GM21619 (cell line): Measurements from ENCODE around the gene MRPS34.

Source experiments
- ATAC-seq: cut with Tn5 transposase; IDR thresholded peaks from one replicate; pipeline ENCODE4 v1.9.1; 2021; ENCODE audit not compliant: unreplicated experiment

Gene MRPS34

DNA sequence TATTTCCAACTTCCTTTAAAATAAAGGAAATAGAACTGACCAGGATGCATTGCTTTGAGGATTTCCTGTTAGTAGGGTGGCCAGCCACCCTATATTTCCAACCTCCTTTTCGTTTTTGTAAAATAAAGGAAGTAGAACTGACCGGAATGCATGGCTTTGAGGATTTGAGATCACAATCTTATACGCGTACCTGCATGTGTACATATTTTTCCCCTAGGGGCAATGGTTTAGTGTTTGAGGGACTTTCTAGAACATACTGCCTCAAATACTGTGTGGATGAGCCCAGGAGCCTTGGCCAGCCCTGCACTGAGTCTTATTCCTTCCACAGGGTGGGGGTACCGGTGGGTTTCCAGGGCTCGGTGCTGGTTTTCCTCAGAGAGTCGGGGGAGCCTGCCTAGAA is 41.3 kb downstream of the MRPS34 start:
- no peak for ATAC-seq

DNA sequence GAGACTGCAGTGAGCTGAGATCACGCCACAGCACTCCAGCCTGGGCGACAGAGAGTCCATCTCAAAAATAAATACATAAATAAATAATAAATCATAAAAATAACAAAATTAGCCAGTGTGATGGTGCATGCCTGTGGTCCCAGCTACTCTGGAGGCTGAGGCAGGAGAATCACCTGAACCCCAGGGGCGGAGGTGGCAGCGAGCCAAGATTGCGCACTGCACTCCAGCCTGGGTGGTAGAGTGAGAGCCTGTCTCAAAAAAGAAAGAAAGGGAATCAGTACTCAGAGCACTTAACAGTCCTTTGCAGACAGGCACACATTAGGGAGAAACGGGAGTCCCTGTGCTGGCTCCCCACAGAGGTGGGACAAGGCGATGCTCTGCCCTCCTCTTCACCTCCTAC is 41.9 kb downstream of the MRPS34 start:
- ATAC-seq, result no peak

DNA sequence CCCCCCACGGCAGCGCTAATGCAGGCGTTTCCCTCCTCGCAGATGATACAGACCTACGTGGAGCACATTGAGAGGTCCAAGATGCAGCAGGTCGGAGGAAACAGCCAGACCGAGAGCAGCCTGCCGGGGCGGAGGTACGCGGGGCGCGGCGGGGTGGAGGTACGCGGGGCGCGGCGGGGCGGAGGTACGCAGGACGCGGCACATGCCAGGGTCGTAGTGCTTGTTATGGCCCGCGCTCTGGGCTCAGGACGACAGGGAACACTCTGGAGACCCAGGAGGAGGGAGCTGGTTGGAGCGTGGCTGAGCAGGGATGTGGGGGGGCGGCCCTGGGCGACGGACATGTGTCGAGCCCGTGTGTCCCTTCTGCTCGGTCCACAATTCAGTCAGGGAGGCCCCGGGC is 43.5 kb downstream of the MRPS34 start:
- ATAC-seq, result no peak

DNA sequence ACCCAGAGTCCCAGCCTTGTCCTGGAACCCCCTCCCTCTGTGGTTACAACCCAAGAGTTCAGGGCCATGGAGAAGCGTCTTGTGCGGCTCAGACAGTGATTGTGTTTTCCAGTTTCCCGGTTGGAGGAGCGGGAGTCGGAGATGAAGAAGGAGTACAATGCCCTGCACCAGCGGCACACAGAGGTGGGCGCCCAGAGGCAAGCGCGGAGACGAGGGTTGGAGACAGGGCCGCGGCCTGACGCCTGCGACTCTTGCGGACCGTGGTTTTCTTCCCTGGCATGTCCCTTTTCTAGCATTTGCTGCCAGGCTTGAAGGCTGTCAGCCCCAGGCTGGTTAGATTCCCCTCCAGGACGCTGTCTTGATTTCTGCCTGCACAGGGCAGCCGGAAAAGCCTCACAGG is 43.9 kb downstream of the MRPS34 start:
- no peak for ATAC-seq

DNA sequence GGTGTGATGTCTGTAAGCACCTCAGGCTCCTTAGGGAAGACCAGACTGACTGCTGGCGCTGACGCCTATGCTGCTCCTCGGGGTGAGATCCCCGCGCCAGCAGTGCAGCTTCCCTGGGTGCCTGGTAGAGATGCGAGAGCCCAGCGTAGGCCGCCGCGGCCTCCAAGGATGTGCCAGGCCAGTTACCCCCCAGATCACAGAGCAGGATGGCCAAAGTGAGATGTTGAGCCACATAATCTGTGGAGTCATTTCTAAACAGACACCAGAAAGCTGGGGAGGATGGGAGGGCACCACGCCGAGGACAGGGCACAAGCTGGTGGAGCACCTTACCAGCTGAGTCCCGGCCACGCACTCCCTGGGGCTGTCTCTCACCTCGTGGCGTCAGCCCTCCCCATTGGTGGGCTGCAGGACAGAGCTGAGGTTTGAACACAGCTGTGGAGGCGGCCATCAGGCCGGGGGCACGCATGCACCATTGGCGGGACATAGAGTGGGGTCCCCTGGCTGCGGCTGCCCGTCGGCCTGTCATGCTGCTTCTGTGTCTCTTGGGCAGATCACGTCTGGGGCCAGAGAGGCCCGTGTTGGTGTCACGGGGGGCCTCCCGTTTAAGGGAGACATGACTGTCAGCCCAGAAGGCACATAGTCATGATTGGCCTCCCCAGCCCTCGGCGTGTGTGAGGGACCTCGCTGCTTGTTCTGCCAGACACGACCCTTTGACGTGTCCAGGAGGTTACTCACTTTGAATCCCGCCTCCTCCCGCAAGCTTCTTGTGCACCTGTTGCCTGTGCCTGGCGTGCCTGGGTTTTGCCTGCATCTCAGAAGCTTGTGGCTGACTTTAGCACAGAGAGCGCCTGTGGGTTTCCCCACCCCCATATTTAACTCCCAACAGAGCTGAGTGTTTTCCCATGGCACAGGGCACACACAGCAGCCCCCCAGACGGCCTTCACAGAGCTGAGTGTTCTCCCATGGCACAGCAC is 45.0 kb downstream of the MRPS34 start:
- ATAC-seq, result no peak

DNA sequence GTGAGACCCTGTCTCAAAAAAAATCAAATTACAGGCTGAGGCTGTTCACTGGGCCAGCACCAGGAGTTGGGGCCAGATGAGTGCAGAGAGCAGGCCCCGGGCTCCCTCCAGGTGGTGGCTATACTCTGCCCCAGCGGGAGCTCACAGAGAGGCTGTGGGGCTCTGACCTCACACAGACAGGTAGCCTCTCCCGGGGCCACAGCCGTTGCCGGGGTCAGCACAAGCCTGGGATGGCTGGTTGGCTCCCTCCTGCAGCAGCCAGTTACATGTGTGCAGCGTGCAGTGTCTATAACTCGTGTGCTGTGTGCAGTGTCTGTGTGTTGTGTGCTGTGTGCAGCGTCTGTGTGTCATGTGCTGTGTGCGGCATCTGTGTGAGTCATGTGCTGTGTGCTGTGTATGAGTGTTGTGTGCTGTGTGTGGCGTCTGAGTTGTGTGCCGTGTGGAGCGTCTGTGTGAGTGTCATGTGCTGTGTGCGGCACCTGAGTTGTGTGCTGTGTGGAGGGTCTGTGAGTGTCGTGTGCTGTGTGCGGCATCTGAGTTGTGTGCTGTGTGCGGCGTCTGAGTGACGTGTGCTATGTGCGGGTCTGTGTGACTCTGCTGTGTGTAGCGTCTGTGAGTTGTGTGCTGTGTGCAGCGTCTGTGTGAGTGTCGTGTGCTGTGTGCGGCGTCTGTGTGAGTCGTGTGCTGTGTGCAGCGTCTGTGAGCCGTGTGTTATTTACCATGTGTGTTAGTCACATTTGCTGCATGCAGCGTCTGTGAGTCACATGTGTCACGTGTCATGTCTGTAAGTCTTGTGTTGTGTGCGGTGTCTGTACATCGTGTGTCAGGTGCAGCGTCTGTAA is 46.1 kb downstream of the MRPS34 start:
- ATAC-seq, result no peak

DNA sequence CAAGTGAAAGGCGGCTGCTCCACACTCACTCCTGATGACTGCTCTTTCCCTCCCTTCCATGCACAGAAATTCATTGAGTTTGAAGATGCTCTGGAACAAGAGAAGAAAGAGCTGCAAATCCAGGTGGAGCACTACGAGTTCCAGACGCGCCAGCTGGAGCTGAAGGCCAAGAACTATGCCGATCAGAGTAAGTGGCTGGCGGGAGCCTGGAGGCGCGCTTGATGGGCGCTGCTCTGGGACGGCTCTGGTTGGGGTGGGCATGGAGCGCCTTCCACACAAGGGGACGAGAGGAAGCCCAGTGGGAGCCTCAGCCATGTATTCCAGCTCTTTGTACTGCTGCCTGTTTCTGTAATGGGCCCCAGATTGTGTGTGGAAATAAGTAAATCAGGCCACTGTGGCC is 48.4 kb downstream of the MRPS34 start:
- no peak for ATAC-seq

DNA sequence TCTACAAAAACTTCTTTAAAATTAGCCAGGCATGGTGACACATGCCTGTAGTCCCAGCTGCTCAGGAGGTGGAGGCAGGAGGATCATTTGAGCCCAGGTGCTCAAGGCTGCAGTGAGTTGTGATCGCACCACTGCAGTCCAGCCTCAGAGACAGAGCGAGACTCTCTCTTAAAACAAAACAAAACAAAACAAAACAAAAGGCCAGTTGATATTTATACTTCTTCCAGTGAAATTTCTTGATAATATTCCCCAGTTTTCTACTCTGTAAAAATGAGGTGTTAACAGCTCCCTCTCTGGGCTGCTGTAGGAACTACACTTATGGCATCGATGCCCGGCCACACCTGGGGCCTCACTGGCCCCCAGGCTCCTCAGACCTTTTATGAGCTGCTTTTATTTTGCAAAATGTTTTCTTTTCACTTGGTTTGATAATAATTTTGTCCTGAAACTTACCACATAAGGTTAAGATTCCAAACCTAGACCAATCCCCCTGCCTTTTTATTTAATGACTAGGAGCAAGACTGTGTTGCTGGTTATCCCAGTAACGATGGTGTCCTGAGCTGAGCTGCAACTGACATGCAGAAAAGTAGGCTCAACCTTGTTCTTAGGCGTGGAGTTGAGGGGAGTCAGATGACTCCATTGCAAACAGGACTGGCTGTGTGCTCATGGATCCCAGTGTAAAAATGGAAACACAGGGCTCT is 49.3 kb downstream of the MRPS34 start:
- ATAC-seq, result no peak
